ENCODE measurements around the gene CD1E. TPM values are rescaled to one million over a fixed set of nuclear protein-coding genes. Genes with fewer than 3 reads are reported as not detected.
"Not testable (repeated sequence)": the region's sequence is repeated elsewhere in the genome, so short reads cannot be mapped to it uniquely, and the experiment has no call there.

CD1E gene
- total RNA-seq, 1 experiment from 2014 or later = not detected

DNA sequence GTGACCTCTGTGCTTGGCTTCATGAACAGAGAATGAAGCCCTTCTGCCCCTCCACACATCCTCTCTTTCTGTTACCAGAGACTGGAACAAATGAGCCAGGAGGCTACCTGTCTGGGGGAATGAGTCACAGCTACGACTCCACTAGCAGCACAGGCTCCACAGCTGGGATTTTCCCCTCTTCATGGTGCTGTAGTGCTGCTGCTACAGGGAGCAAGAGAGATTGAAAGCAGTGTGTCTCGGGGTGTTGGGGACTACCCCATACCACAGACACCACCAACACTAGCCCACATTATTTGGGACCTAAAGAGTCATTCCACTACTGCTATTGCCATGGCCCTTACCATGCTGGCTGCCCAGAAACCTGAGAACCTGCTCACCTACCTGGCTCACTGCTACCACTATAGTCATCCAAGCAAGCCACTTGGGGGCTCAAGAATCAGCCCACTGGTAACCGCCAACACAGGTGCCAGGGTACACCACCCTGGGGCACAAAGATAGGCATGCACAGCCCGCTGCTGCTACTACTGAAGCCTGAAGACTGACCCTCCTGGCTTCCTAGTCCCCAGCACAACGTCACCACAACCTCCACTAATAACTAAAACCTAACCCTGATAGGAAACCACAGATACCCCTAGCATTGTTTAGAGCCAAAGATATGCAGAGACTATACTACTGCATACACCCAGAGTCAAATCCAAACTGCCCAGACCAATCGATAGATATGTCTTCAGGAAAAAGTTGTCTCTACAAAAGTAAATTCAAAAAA, 17.7 kb downstream of the CD1E start (continued):
- TF ChIP-seq ZNF671 (CRISPR knock-in tag; IDR thresholded peaks at IDR 0.05) (no peak), RELA (CRISPR knock-in tag; IDR thresholded peaks at IDR 0.05; ENCODE audit: borderline replicate concordance) (no peak), ZNF219 (CRISPR knock-in tag; IDR thresholded peaks at IDR 0.05; ENCODE audit: borderline replicate concordance) (no peak)
- TF ChIP-seq, protein P1, sequence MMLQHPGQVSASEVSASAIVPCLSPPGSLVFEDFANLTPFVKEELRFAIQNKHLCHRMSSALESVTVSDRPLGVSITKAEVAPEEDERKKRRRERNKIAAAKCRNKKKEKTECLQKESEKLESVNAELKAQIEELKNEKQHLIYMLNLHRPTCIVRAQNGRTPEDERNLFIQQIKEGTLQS (CRISPR knock-in tag; conservative IDR thresholded peaks at IDR 0.05) = no peak

DNA sequence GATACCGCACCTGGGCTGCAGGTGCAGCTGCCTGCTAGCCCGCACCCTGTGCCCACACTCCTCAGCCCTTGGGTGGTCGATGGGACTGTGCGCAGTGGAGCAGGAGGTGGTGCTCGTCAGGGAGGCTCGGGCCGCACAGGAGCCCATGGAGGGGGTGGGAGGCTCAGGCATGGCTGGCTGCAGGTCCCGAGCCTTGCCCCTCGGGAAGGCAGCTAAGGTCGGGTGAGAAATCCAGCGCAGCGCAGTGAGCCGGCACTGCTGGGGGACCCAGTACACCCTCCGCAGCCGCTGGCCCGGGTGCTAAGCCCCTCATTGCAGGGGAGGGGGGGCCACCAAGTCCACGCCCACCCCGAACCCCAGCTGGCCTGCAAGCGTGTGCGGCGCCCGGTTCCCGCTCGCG, 20.4 kb downstream of the CD1E start:
- H3K4me3 Mint-ChIP-seq; CTCF ChIA-PET; H3K4me1 Mint-ChIP-seq; H3K36me3 Mint-ChIP-seq; POLR2A ChIA-PET; H3K27me3 Mint-ChIP-seq (ENCODE audit: low read depth); DNase-seq (ENCODE audit: low spot score); H3K27ac Mint-ChIP-seq; ATAC-seq: not testable (repeated sequence)
- H3K9me3 Mint-ChIP-seq = peaks cover 14% of the 10 kb centered on the region

DNA sequence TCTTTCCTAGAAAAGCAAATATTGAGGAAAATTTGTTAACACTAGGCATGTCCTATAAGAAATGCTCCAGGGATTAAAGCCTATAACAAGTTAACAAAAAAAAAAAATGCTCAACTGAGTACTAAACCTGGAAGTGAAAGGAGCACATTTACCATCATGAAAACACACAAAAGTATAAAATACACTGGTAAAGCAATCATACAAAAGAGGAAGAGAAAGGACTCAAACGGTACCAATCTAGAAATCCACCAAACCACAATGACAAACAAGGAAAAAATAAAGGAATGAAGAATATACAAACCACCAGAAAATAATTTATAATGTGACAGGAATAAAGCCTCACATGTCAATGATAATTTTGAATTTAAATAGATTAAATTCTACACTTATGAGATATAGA, 21.2 kb downstream of the CD1E start:
- Mint-ChIP-seq H3K27me3 (ENCODE audit: low read depth) (no peaks in the 10 kb centered on the region), H3K4me3 (no peak overlapping the region), H3K9me3 (peaks cover 14% of the 10 kb centered on the region), H3K36me3 (0 out of 2 replicates have a peak, but pooled peaks cover 5% of the 10 kb centered on the region), H3K27ac (no peak overlapping the region), H3K4me1 (no peaks in the 10 kb centered on the region)
- ATAC-seq (no peak), DNase-seq (ENCODE audit: low spot score) (no peak)
- POLR2A ChIA-PET = no interaction called here
- CTCF ChIA-PET = no interaction called here
- TF ChIP-seq, protein P2, sequence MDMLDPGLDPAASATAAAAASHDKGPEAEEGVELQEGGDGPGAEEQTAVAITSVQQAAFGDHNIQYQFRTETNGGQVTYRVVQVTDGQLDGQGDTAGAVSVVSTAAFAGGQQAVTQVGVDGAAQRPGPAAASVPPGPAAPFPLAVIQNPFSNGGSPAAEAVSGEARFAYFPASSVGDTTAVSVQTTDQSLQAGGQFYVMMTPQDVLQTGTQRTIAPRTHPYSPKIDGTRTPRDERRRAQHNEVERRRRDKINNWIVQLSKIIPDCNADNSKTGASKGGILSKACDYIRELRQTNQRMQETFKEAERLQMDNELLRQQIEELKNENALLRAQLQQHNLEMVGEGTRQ (CRISPR knock-in tag; IDR thresholded peaks at IDR 0.05) = no peak
- TF ChIP-seq OVOL2 (CRISPR knock-in tag; IDR thresholded peaks at IDR 0.05; ENCODE audit: borderline replicate concordance) = no peak
- TF ChIP-seq, protein P3, sequence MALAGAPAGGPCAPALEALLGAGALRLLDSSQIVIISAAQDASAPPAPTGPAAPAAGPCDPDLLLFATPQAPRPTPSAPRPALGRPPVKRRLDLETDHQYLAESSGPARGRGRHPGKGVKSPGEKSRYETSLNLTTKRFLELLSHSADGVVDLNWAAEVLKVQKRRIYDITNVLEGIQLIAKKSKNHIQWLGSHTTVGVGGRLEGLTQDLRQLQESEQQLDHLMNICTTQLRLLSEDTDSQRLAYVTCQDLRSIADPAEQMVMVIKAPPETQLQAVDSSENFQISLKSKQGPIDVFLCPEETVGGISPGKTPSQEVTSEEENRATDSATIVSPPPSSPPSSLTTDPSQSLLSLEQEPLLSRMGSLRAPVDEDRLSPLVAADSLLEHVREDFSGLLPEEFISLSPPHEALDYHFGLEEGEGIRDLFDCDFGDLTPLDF (CRISPR knock-in tag; IDR thresholded peaks at IDR 0.05) = no peak
- TF ChIP-seq NR3C1 (CRISPR knock-in tag; conservative IDR thresholded peaks at IDR 0.05; ENCODE audit: low read depth) = no peak
- TF ChIP-seq, protein P4, sequence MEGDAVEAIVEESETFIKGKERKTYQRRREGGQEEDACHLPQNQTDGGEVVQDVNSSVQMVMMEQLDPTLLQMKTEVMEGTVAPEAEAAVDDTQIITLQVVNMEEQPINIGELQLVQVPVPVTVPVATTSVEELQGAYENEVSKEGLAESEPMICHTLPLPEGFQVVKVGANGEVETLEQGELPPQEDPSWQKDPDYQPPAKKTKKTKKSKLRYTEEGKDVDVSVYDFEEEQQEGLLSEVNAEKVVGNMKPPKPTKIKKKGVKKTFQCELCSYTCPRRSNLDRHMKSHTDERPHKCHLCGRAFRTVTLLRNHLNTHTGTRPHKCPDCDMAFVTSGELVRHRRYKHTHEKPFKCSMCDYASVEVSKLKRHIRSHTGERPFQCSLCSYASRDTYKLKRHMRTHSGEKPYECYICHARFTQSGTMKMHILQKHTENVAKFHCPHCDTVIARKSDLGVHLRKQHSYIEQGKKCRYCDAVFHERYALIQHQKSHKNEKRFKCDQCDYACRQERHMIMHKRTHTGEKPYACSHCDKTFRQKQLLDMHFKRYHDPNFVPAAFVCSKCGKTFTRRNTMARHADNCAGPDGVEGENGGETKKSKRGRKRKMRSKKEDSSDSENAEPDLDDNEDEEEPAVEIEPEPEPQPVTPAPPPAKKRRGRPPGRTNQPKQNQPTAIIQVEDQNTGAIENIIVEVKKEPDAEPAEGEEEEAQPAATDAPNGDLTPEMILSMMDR (IDR thresholded peaks at IDR 0.05) = no peak
- no peak for TF ChIP-seq HMGA2 (CRISPR knock-in tag; IDR thresholded peaks at IDR 0.05)
- no peak for TF ChIP-seq RELA (CRISPR knock-in tag; IDR thresholded peaks at IDR 0.05; ENCODE audit: borderline replicate concordance)
- TF ChIP-seq, protein P5, sequence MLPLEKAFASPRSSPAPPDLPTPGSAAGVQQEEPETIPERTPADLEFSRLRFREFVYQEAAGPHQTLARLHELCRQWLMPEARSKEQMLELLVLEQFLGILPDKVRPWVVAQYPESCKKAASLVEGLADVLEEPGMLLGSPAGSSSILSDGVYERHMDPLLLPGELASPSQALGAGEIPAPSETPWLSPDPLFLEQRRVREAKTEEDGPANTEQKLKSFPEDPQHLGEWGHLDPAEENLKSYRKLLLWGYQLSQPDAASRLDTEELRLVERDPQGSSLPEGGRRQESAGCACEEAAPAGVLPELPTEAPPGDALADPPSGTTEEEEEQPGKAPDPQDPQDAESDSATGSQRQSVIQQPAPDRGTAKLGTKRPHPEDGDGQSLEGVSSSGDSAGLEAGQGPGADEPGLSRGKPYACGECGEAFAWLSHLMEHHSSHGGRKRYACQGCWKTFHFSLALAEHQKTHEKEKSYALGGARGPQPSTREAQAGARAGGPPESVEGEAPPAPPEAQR (CRISPR knock-in tag; IDR thresholded peaks at IDR 0.05) = no peak
- TF ChIP-seq NR2C2 (CRISPR knock-in tag; IDR thresholded peaks at IDR 0.05) = no peak
- TF ChIP-seq, protein P6, sequence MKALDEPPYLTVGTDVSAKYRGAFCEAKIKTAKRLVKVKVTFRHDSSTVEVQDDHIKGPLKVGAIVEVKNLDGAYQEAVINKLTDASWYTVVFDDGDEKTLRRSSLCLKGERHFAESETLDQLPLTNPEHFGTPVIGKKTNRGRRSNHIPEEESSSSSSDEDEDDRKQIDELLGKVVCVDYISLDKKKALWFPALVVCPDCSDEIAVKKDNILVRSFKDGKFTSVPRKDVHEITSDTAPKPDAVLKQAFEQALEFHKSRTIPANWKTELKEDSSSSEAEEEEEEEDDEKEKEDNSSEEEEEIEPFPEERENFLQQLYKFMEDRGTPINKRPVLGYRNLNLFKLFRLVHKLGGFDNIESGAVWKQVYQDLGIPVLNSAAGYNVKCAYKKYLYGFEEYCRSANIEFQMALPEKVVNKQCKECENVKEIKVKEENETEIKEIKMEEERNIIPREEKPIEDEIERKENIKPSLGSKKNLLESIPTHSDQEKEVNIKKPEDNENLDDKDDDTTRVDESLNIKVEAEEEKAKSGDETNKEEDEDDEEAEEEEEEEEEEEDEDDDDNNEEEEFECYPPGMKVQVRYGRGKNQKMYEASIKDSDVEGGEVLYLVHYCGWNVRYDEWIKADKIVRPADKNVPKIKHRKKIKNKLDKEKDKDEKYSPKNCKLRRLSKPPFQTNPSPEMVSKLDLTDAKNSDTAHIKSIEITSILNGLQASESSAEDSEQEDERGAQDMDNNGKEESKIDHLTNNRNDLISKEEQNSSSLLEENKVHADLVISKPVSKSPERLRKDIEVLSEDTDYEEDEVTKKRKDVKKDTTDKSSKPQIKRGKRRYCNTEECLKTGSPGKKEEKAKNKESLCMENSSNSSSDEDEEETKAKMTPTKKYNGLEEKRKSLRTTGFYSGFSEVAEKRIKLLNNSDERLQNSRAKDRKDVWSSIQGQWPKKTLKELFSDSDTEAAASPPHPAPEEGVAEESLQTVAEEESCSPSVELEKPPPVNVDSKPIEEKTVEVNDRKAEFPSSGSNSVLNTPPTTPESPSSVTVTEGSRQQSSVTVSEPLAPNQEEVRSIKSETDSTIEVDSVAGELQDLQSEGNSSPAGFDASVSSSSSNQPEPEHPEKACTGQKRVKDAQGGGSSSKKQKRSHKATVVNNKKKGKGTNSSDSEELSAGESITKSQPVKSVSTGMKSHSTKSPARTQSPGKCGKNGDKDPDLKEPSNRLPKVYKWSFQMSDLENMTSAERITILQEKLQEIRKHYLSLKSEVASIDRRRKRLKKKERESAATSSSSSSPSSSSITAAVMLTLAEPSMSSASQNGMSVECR (CRISPR knock-in tag; IDR thresholded peaks at IDR 0.05; ENCODE audit: borderline replicate concordance) = no peak
- no peak for TF ChIP-seq ZNF219 (CRISPR knock-in tag; IDR thresholded peaks at IDR 0.05; ENCODE audit: borderline replicate concordance)
- no peak for TF ChIP-seq ZNF121 (CRISPR knock-in tag; IDR thresholded peaks at IDR 0.05)
- no peak for TF ChIP-seq NFATC4 (CRISPR knock-in tag; IDR thresholded peaks at IDR 0.05)
- TF ChIP-seq, protein P7, sequence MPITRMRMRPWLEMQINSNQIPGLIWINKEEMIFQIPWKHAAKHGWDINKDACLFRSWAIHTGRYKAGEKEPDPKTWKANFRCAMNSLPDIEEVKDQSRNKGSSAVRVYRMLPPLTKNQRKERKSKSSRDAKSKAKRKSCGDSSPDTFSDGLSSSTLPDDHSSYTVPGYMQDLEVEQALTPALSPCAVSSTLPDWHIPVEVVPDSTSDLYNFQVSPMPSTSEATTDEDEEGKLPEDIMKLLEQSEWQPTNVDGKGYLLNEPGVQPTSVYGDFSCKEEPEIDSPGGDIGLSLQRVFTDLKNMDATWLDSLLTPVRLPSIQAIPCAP (CRISPR knock-in tag; IDR thresholded peaks at IDR 0.05) = no peak
- TF ChIP-seq, protein P8, sequence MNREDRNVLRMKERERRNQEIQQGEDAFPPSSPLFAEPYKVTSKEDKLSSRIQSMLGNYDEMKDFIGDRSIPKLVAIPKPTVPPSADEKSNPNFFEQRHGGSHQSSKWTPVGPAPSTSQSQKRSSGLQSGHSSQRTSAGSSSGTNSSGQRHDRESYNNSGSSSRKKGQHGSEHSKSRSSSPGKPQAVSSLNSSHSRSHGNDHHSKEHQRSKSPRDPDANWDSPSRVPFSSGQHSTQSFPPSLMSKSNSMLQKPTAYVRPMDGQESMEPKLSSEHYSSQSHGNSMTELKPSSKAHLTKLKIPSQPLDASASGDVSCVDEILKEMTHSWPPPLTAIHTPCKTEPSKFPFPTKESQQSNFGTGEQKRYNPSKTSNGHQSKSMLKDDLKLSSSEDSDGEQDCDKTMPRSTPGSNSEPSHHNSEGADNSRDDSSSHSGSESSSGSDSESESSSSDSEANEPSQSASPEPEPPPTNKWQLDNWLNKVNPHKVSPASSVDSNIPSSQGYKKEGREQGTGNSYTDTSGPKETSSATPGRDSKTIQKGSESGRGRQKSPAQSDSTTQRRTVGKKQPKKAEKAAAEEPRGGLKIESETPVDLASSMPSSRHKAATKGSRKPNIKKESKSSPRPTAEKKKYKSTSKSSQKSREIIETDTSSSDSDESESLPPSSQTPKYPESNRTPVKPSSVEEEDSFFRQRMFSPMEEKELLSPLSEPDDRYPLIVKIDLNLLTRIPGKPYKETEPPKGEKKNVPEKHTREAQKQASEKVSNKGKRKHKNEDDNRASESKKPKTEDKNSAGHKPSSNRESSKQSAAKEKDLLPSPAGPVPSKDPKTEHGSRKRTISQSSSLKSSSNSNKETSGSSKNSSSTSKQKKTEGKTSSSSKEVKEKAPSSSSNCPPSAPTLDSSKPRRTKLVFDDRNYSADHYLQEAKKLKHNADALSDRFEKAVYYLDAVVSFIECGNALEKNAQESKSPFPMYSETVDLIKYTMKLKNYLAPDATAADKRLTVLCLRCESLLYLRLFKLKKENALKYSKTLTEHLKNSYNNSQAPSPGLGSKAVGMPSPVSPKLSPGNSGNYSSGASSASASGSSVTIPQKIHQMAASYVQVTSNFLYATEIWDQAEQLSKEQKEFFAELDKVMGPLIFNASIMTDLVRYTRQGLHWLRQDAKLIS (CRISPR knock-in tag; IDR thresholded peaks at IDR 0.05; ENCODE audit: borderline replicate concordance) = no peak
